Activated CD4-positive, alpha-beta T cell treated with anti-CD3 and anti-CD28 coated beads for 1 hour (primary cell): Measurements from ENCODE around the gene VPS4A.
A peak's percentile ranks its signal among the peaks of the same experiment; 100 is the strongest.
"Not testable (repeated sequence)": the region's sequence is repeated elsewhere in the genome, so short reads cannot be mapped to it uniquely, and the experiment has no call there.

Source experiments
- DNase-seq: peaks from one replicate; pipeline ENCODE4 v3.0.0-alpha.2; 2020

VPS4A gene

DNA sequence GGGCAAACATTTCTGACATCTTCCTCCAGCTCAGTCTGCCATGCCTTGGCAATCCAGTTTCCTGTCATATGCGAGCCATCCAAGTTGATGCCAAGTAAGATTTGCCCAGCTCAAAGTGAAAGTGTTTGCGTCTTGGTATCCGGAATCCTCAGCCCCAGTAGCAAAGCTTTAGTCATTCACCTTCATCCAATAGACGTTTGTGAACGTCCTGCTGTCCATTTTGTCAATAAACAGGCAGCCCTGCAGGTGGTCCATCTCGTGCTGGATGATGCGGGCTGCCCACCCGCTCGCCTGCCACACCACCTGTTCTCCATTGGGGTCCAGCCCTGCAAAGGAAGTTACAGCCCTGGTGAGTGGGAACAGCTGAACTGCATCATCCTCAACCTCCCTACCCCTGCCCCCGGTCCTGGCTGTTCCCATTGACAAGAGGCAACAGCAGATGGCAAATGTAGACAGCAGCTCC is 17.7 kb downstream of the VPS4A start:
- no peak for DNase-seq

DNA sequence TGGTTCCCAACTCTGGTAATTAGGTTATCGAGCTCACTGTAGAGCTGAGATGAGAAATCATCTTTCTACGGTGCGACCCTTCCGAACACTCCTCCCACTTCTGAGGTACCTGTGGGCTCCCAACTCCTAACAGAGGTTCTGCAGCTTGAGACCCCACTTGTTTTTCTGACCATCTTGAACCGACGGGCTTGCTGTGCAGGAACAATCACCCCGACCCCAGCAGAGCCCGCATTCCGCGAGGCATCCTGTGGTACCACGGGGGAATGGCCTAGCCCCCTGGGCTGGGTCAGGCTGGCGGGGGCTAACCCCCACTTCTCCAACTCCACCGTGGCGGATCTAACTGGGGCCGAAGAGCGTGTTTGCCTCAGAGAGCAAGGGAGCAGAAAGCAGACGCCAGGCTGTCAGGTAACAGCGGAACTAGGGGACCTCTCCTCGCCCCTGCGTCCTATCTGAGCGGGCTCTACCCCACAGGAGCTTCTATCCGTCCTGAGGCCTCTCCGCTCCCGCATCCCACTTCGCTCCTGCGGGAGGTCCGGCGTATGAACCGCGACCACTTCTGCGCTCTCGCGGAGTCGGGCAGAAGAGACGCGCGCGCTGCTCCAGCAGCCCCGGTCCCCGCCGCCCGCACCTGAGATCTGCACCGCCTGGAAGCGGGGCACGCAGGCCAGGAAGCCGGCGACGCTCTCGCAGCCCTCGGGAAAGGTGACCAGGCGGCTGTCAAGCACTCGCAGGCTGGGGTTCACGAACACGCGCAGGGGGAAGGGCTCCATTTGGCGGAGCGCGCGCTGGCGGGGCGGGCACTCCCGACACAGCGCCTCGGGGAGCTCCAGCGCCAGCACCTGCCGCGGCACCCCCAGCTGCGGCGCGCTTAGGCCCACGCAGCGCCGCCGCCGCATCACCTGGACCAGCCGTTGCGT is 18.5 kb downstream of the VPS4A start:
- peak; percentile 28 for DNase-seq

DNA sequence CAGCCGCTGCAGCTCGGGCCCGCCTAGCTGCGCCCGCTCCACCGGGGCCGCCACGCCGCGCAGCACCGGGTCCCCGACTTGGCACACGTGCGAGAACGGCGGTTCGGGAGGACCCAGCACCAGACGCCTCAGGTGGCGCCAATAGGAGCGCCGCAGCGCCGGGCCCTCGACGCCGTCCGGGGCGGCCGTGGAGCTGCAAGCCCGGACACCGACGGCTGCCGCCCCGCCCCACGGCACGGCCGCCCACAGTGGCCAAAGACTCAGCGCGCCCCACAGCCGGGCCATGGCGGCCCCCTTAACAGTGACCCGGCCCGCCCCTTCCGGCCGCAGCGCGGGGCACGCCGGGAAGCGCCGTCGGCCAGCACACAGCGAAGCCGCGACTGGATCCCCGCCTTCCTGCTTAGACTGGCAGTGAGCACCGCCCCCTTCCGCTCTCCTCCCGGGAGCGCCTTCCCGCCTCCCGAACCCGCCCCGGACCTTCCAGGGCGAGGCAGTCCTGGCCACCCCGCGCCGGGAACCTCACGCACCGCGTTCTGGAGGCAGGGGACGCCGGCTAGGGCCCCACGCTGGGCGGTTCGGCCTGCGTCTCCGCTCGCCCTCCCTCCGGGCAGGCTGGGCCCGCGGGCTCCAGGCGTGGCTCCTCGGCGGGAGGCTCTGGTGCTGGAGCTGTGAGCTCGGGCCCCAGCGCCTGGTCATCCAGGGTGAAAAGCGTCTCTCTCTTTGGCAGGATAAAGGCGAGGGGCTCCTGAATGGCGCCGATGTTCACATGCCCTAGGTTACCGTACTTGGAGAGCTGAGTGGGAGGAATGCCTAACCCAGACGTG is 19.3 kb downstream of the VPS4A start, which contains the start of gene PDF:
PDF (minus strand) TSS at position 303 of the 824 bp plus-strand sequence; CDS start at position 285, 18 bp downstream.
- peak; percentile 69 for DNase-seq

DNA sequence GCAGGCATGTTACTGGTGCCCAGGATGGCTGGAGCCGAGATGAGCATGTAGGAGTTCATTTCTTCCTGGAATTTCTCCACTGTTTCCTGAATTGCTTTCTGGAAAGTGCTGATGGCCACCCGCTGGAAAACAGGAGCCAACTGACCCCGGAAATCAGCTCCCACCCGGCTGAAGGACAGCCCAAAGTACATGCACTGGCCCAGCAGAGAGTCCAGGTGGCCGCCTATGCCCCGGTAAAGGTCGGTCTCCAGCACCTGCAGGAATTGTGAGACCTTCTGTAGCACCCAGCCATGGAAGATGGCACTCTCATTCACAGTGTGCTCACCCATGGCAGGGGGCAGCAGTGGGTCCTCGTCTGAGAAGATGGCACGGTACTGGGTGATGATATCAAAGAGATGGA is 23.5 kb downstream of the VPS4A start:
- DNase-seq = no peak

DNA sequence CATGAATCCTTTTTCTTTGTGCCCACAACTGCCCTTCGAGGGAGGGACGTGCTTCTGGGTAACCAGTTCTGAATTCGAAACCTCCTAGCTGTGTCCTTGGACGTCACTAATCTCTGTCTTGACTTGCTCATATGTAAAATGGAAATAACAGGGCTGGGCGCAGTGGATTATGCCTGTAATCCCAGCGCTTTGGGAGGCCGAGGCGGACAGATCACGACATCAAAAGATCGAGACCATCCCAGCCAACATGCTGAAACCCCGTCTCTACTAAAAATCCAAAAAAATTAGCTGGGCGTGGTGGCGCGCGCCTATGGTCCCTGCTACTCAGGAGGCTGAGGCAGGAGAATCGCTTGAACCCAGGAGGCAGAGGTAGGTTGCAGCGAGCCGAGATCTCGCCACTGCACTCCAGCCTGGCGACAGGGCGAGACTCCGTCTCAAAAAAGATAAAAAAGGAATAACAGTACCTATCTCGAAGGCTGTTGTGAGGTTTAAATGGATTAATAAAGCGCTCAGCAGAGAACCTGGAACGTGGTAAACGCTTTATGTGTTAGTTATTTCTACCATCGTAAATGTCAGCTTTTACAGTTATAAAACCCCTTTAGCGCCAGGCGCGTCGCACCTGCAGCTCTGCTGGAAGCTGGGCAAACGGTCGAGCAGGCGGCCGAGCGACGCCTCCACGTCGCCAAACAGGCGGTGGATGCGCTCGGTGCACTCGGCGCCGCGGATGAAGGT is 27.6 kb downstream of the VPS4A start:
- DNase-seq = no peak

DNA sequence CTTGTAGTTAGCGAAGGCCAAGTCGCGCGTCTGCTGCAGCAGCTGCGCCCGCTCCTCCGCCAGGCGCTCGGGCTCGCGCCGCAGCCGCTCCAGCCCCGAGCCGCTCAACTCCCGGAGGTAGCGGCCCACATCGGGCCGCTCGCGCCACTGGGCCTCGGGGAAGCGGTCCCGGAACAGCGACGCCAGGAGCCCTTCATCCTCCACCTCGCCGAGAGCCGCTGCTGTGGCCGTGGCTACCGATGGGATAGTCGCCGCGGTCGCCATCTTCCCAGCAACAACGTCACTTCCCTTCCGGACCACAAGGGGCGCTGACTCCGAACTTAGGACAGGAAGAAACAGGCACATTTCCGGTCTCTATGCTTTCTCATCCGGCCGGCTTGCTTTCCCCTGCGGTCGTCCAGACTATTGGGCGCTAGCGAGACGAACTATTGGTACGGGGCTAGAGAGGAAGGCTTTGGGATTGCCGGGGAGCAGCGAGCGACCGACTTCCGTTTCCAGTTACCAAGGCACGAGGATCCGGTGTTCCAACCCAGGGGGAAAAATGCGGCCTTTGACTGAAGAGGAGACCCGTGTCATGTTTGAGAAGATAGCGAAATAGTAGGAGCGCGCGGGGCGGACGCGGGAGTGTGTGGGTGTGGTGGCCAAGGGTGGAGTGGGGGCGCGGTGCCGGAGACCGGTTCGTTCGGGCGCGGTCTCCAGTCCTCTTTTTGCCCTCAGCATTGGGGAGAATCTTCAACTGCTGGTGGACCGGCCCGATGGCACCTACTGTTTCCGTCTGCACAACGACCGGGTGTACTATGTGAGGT is 28.3 kb downstream of the VPS4A start, which contains the start of the genes COG8 and NIP7:
COG8 (minus strand) TSS at position 276 of the 806 bp plus-strand sequence; CDS start at position 264, 12 bp downstream.
NIP7 (plus strand) TSS at position 484 of the 806 bp plus-strand sequence; CDS start at position 542, 58 bp downstream.
- peak; percentile 83 for DNase-seq

DNA sequence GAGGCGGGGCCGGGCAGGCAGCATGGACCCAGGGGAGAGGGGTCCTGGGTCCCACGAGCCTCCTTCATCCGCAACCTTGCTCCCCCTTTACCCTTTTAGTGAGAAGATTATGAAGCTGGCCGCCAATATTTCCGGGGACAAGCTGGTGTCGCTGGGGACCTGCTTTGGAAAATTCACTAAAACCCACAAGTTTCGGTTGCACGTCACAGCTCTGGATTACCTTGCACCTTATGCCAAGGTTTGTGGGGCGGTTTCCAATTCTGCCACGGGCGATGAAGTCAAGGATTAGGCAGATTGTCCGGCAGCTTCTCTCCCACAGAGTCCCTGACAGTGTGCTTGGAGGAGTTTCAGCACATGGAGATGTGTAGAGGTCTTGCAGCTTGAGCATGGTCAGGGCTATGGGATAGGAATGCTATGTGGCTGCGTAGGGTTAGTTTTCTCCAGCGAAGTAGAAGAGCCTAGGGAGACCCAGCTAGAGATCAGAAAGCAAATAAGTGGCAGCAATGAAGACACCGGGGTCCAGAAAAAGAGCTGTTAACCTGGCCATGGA is 29.0 kb downstream of the VPS4A start:
- no peak for DNase-seq

DNA sequence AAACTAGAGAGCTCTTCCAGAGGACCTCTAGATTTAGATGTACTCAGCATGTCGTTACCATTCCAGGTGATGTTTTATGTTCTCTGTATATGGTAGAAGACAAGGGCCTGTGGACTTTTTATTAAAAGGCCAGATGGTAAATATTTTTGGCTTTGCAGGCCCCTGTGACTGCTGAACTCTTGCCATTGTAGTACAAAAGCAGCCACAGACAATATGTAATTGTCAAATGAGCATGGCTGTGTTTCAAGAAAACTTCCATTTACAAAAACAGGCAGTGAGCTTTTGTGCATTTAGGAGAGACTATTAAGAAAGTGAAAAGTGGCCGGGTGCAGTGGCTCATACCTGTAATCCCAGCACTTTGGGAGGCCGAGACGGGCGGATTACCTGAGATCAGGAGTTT is 33.0 kb downstream of the VPS4A start:
- no peak for DNase-seq

DNA sequence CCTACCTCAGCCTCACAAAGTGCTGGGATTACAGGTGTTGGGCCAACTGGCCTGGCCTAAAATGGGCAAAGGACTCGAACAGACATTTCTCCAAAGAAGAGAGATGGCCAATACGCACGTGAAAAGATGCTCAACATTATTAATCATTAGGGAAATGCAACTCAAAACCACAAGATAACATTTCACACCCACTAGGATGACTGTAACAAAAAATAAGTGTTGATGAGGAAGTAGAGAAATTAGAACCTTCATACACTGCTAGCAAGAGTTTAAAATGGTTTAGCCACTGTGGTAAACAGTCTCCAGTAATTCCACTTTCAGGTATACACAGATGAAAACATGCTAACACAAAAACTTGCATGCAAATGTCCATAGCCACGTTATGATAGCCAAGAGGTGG is 34.8 kb downstream of the VPS4A start:
- no peak for DNase-seq

DNA sequence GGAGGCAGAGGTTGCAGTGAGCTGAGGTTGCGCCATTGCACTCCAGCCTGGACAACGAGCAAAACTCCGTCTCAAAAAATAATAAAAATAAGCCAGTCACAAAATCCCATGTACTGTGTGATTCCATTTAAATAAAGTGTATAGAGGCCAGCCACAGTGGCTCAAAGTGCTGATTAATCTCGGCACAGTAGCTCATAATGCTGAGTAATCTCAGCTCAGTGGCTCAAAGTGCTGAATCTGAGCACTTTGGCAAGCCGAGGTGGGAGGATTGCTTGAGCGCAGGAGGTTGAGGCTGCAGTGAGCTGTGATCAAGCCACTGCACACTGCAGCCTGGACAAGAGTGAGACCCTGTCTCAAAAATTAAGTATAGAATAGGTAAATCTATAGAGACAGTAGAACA is 35.5 kb downstream of the VPS4A start:
- DNase-seq = no peak

DNA sequence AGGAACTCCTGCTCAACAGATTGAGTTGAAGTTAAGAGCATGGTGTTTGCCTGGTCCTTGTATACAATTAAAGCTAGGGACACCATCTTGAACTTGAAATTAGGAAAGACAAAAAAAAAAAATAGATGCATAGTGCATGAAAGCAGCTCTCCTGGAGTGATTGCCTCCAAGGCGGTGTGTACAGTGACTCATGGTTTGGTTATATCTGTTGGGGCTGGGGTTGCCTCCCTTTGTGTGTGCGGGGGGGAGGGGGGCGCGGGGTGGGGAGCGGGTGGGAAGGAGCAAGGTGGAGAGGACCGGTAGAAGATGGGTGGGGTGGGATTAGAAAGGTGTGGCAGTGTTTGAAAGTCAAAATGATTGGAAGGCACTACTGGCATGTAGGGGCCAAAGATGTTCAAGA is 37.1 kb downstream of the VPS4A start:
- no peak for DNase-seq

DNA sequence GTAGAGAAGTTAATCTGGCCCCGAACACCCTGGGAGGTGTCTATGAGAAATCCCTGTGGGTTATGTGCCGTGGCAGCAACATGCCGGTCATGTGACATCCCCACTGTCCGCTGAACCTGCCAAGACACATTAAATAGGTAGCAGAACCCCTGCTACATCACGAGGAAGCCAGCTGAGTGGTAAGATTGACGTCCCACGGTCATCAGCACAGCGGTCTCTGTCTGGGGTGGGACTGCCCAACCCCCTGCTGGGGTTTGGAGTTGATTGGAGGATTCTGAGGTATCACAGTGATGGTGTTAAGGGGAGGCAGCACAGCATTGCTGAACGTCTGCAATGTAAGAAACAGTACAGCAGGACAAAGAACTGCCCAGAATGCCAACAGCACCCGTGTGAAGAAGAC is 38.4 kb downstream of the VPS4A start:
- DNase-seq = no peak

DNA sequence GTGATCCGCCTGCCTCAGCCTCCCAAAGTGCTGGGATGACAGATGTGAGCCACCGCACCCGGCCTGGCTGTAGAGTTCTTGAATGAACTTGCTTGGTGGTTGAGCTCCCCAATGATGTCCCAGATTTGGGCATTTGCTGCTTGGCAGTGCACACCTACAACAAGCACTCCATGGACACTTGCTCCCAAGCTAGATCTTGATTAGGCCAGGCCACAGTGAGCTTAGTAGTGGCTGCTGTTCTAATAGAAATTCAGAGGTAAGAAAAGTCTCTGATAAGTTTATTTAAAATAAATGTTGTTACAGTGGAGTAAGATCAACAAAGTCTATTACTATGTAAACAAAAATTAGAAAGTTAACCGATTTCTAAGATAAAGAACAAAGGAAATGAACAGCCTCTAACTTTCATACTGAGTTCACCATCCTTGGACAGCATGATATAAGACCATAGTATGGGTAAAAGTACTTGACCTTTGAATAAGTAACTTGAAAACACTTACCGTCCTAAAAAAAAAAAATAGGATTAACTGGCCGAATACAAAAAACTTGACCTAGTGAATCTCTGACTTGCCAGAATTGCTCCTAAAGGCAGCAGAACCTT is 39.5 kb downstream of the VPS4A start:
- DNase-seq = no peak

DNA sequence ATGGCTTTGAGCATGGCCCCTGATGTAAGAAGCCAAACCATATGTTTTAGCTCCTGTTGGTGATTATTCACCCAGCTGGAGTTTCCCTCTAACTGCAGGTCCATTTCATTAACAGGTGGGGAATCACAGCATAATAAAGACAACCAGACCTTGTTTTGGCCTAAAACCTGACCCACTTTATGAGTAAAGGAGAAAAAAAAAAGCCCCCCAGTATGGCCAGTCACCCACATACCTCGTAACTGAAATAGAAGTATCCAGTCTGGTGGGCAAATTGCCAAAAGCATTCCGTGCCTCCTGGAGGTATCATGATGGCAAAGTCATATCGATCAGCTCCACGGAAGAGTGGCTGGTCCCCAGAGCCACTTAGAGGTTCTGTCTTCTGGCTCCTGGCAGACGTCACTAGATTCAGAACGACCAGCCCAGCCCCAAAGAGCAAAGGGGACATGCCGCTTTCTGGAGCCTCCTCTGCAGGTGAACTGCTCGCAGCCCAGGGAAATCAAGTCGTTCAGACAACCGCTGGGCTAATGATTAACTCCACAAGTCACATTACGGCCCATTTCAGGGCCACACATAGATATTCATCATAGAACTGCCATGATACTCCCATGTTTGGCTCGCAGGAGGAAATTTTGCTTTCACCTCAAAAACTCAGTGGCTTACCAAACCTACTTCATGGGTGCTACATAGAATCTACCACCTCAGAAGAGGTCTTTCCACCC is 40.3 kb downstream of the VPS4A start, which contains the start of gene TMED6:
TMED6 (minus strand) TSS at position 478 of the 719 bp plus-strand sequence; CDS start at position 445, 33 bp downstream.
- DNase-seq = no peak

DNA sequence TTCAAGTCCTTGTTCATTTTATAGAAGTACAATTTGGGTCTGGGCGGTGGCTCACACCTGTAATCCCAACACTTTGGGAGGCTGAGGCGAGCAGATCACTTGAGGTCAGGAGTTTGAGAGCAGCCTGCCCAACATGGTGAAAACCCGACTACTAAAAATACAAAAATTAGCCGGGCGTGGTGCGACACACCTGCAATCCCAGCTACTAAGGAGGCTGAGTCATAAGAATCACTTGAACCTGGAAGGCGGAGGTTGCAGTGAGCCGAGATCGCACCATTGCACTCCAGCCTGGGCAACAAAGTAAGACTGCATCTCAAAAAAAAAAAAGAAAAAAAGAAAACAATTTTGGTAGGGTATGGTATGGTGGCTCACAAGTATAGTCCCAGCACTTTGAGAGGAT is 48.9 kb downstream of the VPS4A start:
- DNase-seq = not testable (repeated sequence)

DNA sequence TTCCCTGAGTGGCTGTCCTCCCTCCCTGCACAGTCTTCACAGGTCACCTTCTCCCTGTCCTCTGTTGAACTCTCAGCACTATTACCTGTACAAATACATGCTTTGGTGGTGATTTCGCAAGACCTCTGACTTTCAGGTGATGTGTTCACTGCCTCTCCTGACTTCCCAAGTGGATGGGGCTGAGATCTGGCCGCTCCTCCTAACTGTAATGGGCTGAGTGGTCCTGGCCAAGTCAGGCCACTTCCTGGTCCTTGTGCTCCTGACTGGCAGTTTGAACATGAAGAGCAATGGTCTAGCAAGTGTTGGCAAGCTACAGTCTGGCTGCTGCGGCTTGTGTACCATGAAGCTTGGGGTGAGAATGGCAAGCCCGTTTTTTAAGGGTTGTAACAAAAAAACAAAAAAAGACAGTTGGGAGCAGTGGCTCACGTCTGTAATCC is 52.1 kb downstream of the VPS4A start:
- no peak for DNase-seq

DNA sequence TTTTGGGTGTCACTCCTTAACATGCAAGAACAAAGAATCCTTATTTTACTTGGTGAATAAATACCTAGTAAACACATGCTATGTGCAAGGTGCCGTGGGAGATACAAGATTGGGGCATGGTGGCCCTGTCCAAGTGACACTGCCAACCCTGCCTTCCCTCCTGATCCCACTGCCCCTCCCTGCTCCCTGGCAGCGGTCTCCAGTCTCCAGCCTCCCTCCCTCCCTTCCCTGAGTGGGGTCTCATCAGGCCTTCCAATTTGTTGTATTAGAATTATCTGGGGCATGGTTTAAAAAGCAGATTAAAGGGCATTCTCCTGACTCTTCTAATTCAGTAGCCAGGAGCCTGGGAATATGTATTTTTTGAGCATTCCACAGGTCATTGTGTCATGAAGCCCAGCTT is 52.9 kb downstream of the VPS4A start:
- DNase-seq = no peak

DNA sequence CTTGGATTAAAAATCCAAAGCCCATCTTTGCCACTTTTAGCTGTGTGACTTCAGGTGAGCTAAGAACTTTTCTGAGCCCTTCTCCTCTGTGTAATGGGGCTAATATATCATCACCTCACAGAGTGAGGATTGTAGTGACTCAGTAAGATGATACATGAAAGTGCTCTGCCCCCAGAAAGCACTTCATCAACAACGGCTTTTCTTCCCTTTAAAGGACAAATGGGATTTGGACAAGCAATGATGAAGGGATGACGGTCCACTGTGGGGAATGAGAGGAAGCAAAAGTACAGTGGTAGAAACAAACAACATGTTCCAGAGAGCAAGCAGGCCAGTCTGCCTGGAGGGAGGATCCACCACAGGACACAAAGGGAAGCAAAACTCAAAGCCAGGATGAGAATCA is 54.8 kb downstream of the VPS4A start:
- no peak for DNase-seq

DNA sequence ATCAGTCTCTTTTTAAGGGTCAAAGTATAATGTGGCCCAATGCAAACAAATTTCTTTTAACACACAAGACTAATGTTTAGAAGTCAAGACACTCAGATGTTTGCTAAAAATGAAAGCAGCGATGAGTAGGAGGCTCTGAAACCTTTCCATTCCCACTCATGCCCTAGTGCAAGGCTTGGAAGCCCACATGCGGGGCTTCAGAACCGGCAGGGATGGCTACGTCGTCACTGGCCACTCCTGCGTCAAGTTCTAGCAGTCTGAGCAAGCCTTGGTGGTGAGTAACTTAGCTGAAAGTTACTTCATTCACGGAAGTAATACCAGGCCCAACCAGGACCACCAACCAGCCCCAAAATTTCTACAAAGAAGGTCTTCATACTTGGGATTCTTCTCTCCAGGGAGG is 55.3 kb downstream of the VPS4A start:
- no peak for DNase-seq

DNA sequence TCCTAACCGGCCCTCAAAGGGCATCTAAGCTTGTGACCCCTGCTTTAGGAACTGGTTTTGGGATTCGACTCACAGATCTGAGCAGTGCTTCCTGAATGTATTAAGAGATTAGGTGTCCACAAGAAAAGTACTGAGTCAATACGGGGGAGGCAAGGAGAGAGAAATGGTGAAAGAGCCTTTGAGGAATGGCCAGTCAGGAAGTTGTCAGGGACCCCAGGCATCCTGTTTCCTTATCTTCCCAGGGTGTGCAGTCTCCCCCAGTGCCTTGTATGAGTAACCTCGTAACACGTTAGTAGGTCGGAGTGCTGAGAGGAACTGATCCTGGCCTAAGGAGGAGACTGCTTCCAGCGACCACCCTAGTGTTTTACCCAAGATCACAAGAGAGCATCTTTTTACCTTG is 56.8 kb downstream of the VPS4A start:
- DNase-seq = no peak
